Trophoblast cell (in vitro differentiated cells and primary cell): ENCODE data around the gene NUDT19.

ENCODE experiments used
- DNase-seq, 2 donors: peaks; one replicate each; pipeline ENCODE4 v3.0.0-alpha.2; 2016
- H2AFZ ChIP-seq: 2 replicates; pipeline ENCODE4 v1.6.1; 2013; ENCODE audit warnings: low read length, moderate library complexity, mild to moderate bottlenecking; ENCODE audit not compliant: insufficient read depth, poor library complexity
- H2AK5ac ChIP-seq: 2 replicates; pipeline ENCODE4 v1.6.1; 2013; ENCODE audit warnings: mild to moderate bottlenecking, low read length
- H2BK120ac ChIP-seq: 2 replicates; pipeline ENCODE4 v1.6.1; 2013; ENCODE audit warnings: low read length, mild to moderate bottlenecking, moderate library complexity; ENCODE audit not compliant: insufficient read depth, poor library complexity
- H2BK12ac ChIP-seq: 2 replicates; pipeline ENCODE4 v1.6.1; 2013; ENCODE audit warnings: mild to moderate bottlenecking, low read length, moderate library complexity
- H2BK5ac ChIP-seq: 2 replicates; pipeline ENCODE4 v1.6.1; 2013; ENCODE audit warnings: low read length, low read depth, moderate library complexity, mild to moderate bottlenecking; ENCODE audit not compliant: poor library complexity
- H3K14ac ChIP-seq: 2 replicates; pipeline ENCODE4 v1.6.1; 2013; ENCODE audit warnings: mild to moderate bottlenecking, low read length
- H3K18ac ChIP-seq: 2 replicates; pipeline ENCODE4 v1.6.1; 2013; ENCODE audit warnings: mild to moderate bottlenecking, low read length
- H3K23ac ChIP-seq: 2 replicates; pipeline ENCODE4 v1.6.1; 2013; ENCODE audit warnings: low read length
- H3K27ac ChIP-seq: 2 replicates; pipeline ENCODE4 v1.5.1; 2013; ENCODE audit warnings: low read depth, mild to moderate bottlenecking, inconsistent platforms, low read length, moderate library complexity
- H3K27me3 ChIP-seq: 2 replicates; pipeline ENCODE4 v1.6.1; 2013; ENCODE audit warnings: inconsistent platforms, mild to moderate bottlenecking, low read length, moderate library complexity; ENCODE audit not compliant: insufficient read depth
- H3K36me3 ChIP-seq, 2 experiments: 1 replicate in 1 of 2; 2 replicates in 1 of 2; pipeline ENCODE4 v1.6.1; 2013; ENCODE audit warnings: low read length in 2 of 2, mild to moderate bottlenecking in 2 of 2, moderate library complexity in 1 of 2; ENCODE audit not compliant: insufficient read depth in 2 of 2, control insufficient read depth in 1 of 2
- H3K4ac ChIP-seq: 2 replicates; pipeline ENCODE4 v1.6.1; 2013; ENCODE audit warnings: low read depth, mild to moderate bottlenecking, low read length, moderate library complexity
- H3K4me1 ChIP-seq, 2 experiments: 1 replicate in 1 of 2; 2 replicates in 1 of 2; pipeline ENCODE4 v1.6.1; 2013; ENCODE audit warnings: low read length in 2 of 2, mild to moderate bottlenecking in 2 of 2, moderate library complexity in 1 of 2; ENCODE audit not compliant: insufficient read depth in 2 of 2, control insufficient read depth in 1 of 2
- H3K4me2 ChIP-seq: 2 replicates; pipeline ENCODE4 v1.6.1; 2013; ENCODE audit warnings: inconsistent platforms, mild to moderate bottlenecking, low read length, moderate library complexity
- H3K4me3 ChIP-seq: 2 replicates; pipeline ENCODE4 v1.5.1; 2013; ENCODE audit warnings: mild to moderate bottlenecking, low read depth, low read length, inconsistent platforms
- H3K79me1 ChIP-seq: one replicate; pipeline ENCODE4 v1.6.1; 2013; ENCODE audit warnings: low read length
- H3K79me2 ChIP-seq: 2 replicates; pipeline ENCODE4 v1.6.1; 2013; ENCODE audit warnings: low read length, mild to moderate bottlenecking; ENCODE audit not compliant: control insufficient read depth, insufficient read depth, poor library complexity
- H3K9ac ChIP-seq: 2 replicates; pipeline ENCODE4 v1.6.1; 2013; ENCODE audit warnings: mild to moderate bottlenecking, low read length
- H3K9me3 ChIP-seq: 2 replicates; pipeline ENCODE4 v1.6.1; 2013; ENCODE audit warnings: low read depth, mild to moderate bottlenecking, control low read depth, inconsistent platforms, low read length; ENCODE audit not compliant: insufficient read depth
- H4K12ac ChIP-seq: 2 replicates; pipeline ENCODE4 v1.6.1; 2013; ENCODE audit warnings: low read depth, mild to moderate bottlenecking, low read length, moderate library complexity
- H4K8ac ChIP-seq: 2 replicates; pipeline ENCODE4 v1.6.1; 2013; ENCODE audit warnings: low read depth, mild to moderate bottlenecking, low read length, moderate library complexity
- H4K91ac ChIP-seq: one replicate; pipeline ENCODE4 v1.6.1; 2013; ENCODE audit warnings: low read depth, mild to moderate bottlenecking, low read length, moderate library complexity
- WGBS: extraction: QIAGEN DNeasy Blood & Tissue Kit; methylation state at CpG from one replicate; pipeline ENCODE4 v1.1.7; 2013; ENCODE audit warnings: missing lambda C conversion rate; ENCODE audit not compliant: insufficient read length, insufficient coverage; ENCODE audit errors: extremely low coverage; 5-methylcytosine and 5-hydroxymethylcytosine counted together

Gene NUDT19

DNA sequence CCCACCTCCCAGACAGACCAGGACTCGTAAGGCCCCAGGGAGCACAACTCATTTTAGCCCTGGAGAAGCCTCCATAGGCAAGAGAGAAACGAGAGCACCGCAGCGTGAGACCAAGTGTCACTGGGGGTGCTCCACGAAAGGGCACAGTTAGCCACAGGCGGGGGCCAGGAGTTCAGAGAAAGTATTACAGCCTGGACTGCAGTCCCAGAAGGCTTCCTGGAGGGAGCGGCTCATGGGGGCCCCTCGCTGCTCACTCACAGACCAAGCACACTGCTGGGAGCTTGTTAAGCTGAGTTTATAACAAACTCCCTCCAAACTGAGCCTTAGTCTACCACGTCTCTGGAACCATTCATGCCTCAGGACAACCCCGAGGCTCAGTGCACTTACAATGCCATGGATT lies 33.1 kb upstream of the NUDT19 start:
- Histone ChIP-seq H2BK5ac (no peak overlapping the region), H4K8ac (no peak overlapping the region), H3K23ac (no peak overlapping the region), H3K18ac (no peak overlapping the region), H2BK12ac (no peak overlapping the region), H4K91ac (no peak overlapping the region), H3K79me1 (no peaks in the 10 kb centered on the region), H3K36me3 (peaks cover 9 to 18% of the 10 kb centered on the region in 2 experiments), H3K4me3 (no peak overlapping the region), H3K4me1 (no peaks in the 10 kb centered on the region), H3K9ac (no peak overlapping the region), H3K4ac (no peak overlapping the region), H2AK5ac (no peak overlapping the region), H3K14ac (no peak overlapping the region), H3K27me3 (no peaks in the 10 kb centered on the region), H2BK120ac (no peak overlapping the region), H3K9me3 (no peaks in the 10 kb centered on the region), H4K12ac (no peak overlapping the region), H3K79me2 (no peaks in the 10 kb centered on the region), H3K27ac (no peak overlapping the region), H2AFZ (no peak overlapping the region), H3K4me2 (no peak overlapping the region)
- no CpG with 5 or more reads among the region's 10 CpGs for WGBS
- no peak for DNase-seq

- H2BK12ac ChIP-seq, result no peak overlapping the region
- no peaks in the 10 kb centered on the region for H3K79me1 ChIP-seq
- H3K4me3 ChIP-seq, result no peak overlapping the region
- no peak for DNase-seq
- no peak overlapping the region for H3K14ac ChIP-seq
- H2BK5ac ChIP-seq, result no peak overlapping the region
- no peak overlapping the region for H3K4me2 ChIP-seq
- no peaks in the 10 kb centered on the region for H3K79me2 ChIP-seq
- H3K36me3 ChIP-seq, result peaks cover 7 to 9% of the 10 kb centered on the region in 2 experiments
- H3K23ac ChIP-seq, result no peak overlapping the region
- H3K9me3 ChIP-seq, result no peaks in the 10 kb centered on the region
- H3K4me1 ChIP-seq, result no peaks in the 10 kb centered on the region
- H4K8ac ChIP-seq, result no peak overlapping the region
- no peak overlapping the region for H2BK120ac ChIP-seq
- no peak overlapping the region for H2AFZ ChIP-seq
- H2AK5ac ChIP-seq, result no peak overlapping the region
- no peak overlapping the region for H3K27ac ChIP-seq
- no peak overlapping the region for H3K4ac ChIP-seq
- no peak overlapping the region for H3K18ac ChIP-seq
- H3K9ac ChIP-seq, result no peak overlapping the region
- no CpG with 5 or more reads among the region's 7 CpGs for WGBS
- no peak overlapping the region for H4K12ac ChIP-seq
- H3K27me3 ChIP-seq, result no peaks in the 10 kb centered on the region
- no peak overlapping the region for H4K91ac ChIP-seq
These were observed 30.3 kb upstream of the NUDT19 start for GRCh38 chr19:32661318-32661717.

DNA sequence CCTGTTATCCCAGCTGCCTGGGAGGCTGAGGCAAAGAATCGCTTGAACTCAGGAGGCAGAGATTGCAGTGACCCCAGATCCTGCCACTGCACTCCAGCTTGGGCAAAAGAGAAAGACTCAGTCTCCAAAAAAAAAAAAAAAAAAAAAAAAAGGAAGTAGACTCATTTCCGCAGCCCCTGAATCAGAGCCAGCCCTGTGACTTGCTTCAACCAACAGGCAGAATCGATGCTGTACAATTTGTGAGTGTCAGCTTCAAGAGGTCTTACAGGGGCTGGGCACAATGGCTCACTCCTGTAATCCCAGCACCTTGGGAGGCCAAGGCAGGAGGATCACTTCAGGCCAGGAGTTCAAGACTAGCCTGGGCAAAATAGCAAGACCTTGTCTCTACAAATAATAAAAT lies 29.4 kb upstream of the NUDT19 start:
- no CpG with 5 or more reads among the region's 3 CpGs for WGBS
- Histone ChIP-seq H2BK12ac (no peak overlapping the region), H4K8ac (no peak overlapping the region), H3K9me3 (no peaks in the 10 kb centered on the region), H2AK5ac (no peak overlapping the region), H3K9ac (no peak overlapping the region), H3K4me2 (no peak overlapping the region), H3K27me3 (no peaks in the 10 kb centered on the region), H3K18ac (no peak overlapping the region), H3K79me1 (no peaks in the 10 kb centered on the region), H3K27ac (no peak overlapping the region), H3K23ac (no peak overlapping the region), H4K91ac (no peak overlapping the region), H3K36me3 (peaks cover 11% of the 10 kb centered on the region in 2 experiments), H2BK5ac (no peak overlapping the region), H3K14ac (no peak overlapping the region), H4K12ac (no peak overlapping the region), H3K4me3 (no peak overlapping the region), H2AFZ (no peak overlapping the region), H2BK120ac (no peak overlapping the region), H3K4me1 (no peaks in the 10 kb centered on the region), H3K4ac (no peak overlapping the region), H3K79me2 (no peaks in the 10 kb centered on the region)
- DNase-seq, result no peak

GRCh38 chr19:32666084-32666483 lies 25.5 kb upstream of the NUDT19 start:
- no peak overlapping the region for H3K27ac ChIP-seq

More at GRCh38 chr19:32666084-32666483, 25.5 kb upstream of the NUDT19 start:
- peaks cover 4 to 5% of the 10 kb centered on the region in 2 experiments for H3K36me3 ChIP-seq
- no peaks in the 10 kb centered on the region for H3K79me2 ChIP-seq
- H3K14ac ChIP-seq, result no peak overlapping the region
- H3K4me1 ChIP-seq, result no peaks in the 10 kb centered on the region
- no peak overlapping the region for H3K4me2 ChIP-seq
- no peak overlapping the region for H2BK12ac ChIP-seq
- H3K18ac ChIP-seq, result no peak overlapping the region
- H3K4ac ChIP-seq, result no peak overlapping the region
- no peak overlapping the region for H3K4me3 ChIP-seq
- no peaks in the 10 kb centered on the region for H3K79me1 ChIP-seq
- H2AFZ ChIP-seq, result no peak overlapping the region
- H2AK5ac ChIP-seq, result no peak overlapping the region
- no peak overlapping the region for H4K12ac ChIP-seq
- WGBS, result no CpG with 5 or more reads among the region's 6 CpGs
- no peaks in the 10 kb centered on the region for H3K9me3 ChIP-seq
- no peaks in the 10 kb centered on the region for H3K27me3 ChIP-seq
- no peak overlapping the region for H4K91ac ChIP-seq
- DNase-seq, result no peak
- no peak overlapping the region for H2BK5ac ChIP-seq
- no peak overlapping the region for H3K23ac ChIP-seq
- H3K9ac ChIP-seq, result no peak overlapping the region
- no peak overlapping the region for H2BK120ac ChIP-seq
- H4K8ac ChIP-seq, result no peak overlapping the region
